A549 (cell line): Measurements from ENCODE around the gene MVK. TPM values are rescaled to one million over a fixed set of nuclear protein-coding genes. Genes with fewer than 3 reads are reported as not detected.

Source experiments
- ATAC-seq, 2 experiments: fragments of 200-7000 bp in 1 of 2; fragments of >200 bp in 1 of 2; cut with Nextera tagmentation in 1 of 2; cut with Tn5 transposase in 1 of 2; 3 replicates each; pipeline versions ENCODE4 v1.8.0 to v1.9.1; 2018 to 2020; ENCODE audit warnings: mild to moderate bottlenecking in 1 of 2, moderate library complexity in 1 of 2
- CTCF ChIA-PET: fragments of 300-600 bp; sonication (Branson Sonifier 250); formaldehyde crosslinking; extraction: SDS; loops from one replicate; lab custom pipeline; 2021; ENCODE audit warnings: antibody characterized with exemption, inconsistent platforms; lab: Yijun Ruan, JAX
- POLR2A ChIA-PET: fragments of 350-600 bp; formaldehyde crosslinking; extraction: SDS; loops from one replicate; lab custom pipeline; 2021; ENCODE audit warnings: antibody characterized with exemption, inconsistent platforms; lab: Yijun Ruan, JAX
- DNase-seq, 2 experiments: peaks; one replicate each; pipeline versions ENCODE4 v3.0.0 to v3.0.0-alpha.2; 2011 to 2016; ENCODE audit warnings: low read depth in 1 of 2, low spot score in 1 of 2
- FAIRE-seq: peaks from 2 replicates; lab custom pipeline; 2011; peaks lifted over from hg19 to GRCh38; lab: Jason Lieb, UNC
- H3K27ac ChIP-seq, 2 experiments: fragments of >200 bp; sonication (Bioruptor Twin); formaldehyde crosslinking; 3 replicates each; pipeline ENCODE4 v1.5.1; 2016 to 2017
- H3K4me1 ChIP-seq: fragments of >200 bp; sonication (Bioruptor Twin); formaldehyde crosslinking; 3 replicates; pipeline ENCODE4 v1.6.1; 2016
- H3K4me2 ChIP-seq: fragments of >200 bp; sonication (Bioruptor Twin); formaldehyde crosslinking; 3 replicates; pipeline ENCODE4 v1.6.1; 2016
- H3K4me3 ChIP-seq: fragments of >200 bp; sonication (Bioruptor Twin); formaldehyde crosslinking; 3 replicates; pipeline ENCODE4 v1.5.1; 2016
- H3K9me3 ChIP-seq: fragments of >200 bp; sonication (Bioruptor Twin); formaldehyde crosslinking; 3 replicates; pipeline ENCODE4 v1.6.1; 2016
- BCL3 ChIP-seq: fragments of >200 bp; sonication (Bioruptor Twin); formaldehyde crosslinking; IDR thresholded peaks from 3 replicates; pipeline ENCODE4 v1.6.1; 2016
- CEBPB ChIP-seq, 2 experiments: fragments of >200 bp in 1 of 2; sonication (Bioruptor Twin) in 1 of 2; formaldehyde crosslinking in 1 of 2; IDR thresholded peaks; 2 replicates each; pipeline ENCODE4 v1.6.1; 2012 to 2016
- CHD2 ChIP-seq: fragments of 150-350 bp; IDR thresholded peaks from 2 replicates; pipeline ENCODE4 v1.6.1; 2014; ENCODE audit warnings: low read length; ENCODE audit not compliant: partially characterized antibody
- CHD4 ChIP-seq: fragments of 200-600 bp; sonication (generic); IDR thresholded peaks from 2 replicates; pipeline ENCODE4 v1.6.1; 2016; ENCODE audit warnings: antibody characterized with exemption, mild to moderate bottlenecking, borderline replicate concordance
- E2F6 ChIP-seq: IDR thresholded peaks from 2 replicates; pipeline ENCODE4 v1.6.1; 2012; ENCODE audit warnings: low read depth, borderline replicate concordance
- EHMT2 ChIP-seq: fragments of 200-600 bp; sonication (generic); IDR thresholded peaks from 2 replicates; pipeline ENCODE4 v1.6.1; 2016; ENCODE audit warnings: antibody characterized with exemption, low read depth, mild to moderate bottlenecking, moderate library complexity
- ELK1 ChIP-seq: fragments of 150-350 bp; IDR thresholded peaks from 2 replicates; pipeline ENCODE4 v1.6.1; 2014; ENCODE audit warnings: low read depth, mild to moderate bottlenecking, low read length
- ESRRA ChIP-seq: fragments of 150-350 bp; IDR thresholded peaks from 2 replicates; pipeline ENCODE4 v1.6.1; 2014; ENCODE audit warnings: mild to moderate bottlenecking, low read length, borderline replicate concordance
- FOSL2 ChIP-seq, 2 experiments: fragments of 450-650 bp in 1 of 2; fragments of >200 bp in 1 of 2; sonication (Bioruptor Twin) in 1 of 2; formaldehyde crosslinking; IDR thresholded peaks; 2 replicates each; pipeline versions ENCODE4 v1.5.0 to v1.6.1; 2016 to 2020; ENCODE audit warnings: mild to moderate bottlenecking in 1 of 2, moderate library complexity in 1 of 2
- FOXS1 ChIP-seq: fragments of 250-450 bp; sonication (Bioruptor Pico); IDR thresholded peaks from 2 replicates; pipeline ENCODE4 v1.5.0; 2020; ENCODE audit warnings: mild to moderate bottlenecking, moderate library complexity
- HES2 ChIP-seq: fragments of >200 bp; sonication (Bioruptor Twin); formaldehyde crosslinking; IDR thresholded peaks from 2 replicates; pipeline ENCODE4 v1.6.1; 2016
- HEYL ChIP-seq: fragments of 250-450 bp; sonication (Bioruptor Pico); IDR thresholded peaks from 2 replicates; pipeline ENCODE4 v1.8.0; 2021; ENCODE audit warnings: mild to moderate bottlenecking, moderate library complexity
- HOXB13 ChIP-seq: fragments of 250-450 bp; sonication (Bioruptor Pico); IDR thresholded peaks from 2 replicates; pipeline ENCODE4 v1.5.0; 2020; ENCODE audit warnings: low read depth, mild to moderate bottlenecking, moderate library complexity
- JUNB ChIP-seq: fragments of >200 bp; sonication (Bioruptor Twin); formaldehyde crosslinking; IDR thresholded peaks from 2 replicates; pipeline ENCODE4 v1.6.1; 2016
- NPAS2 ChIP-seq: fragments of 250-450 bp; sonication (Bioruptor Pico); IDR thresholded peaks from 2 replicates; pipeline ENCODE4 v1.8.0; 2022; ENCODE audit warnings: mild to moderate bottlenecking, moderate library complexity, borderline replicate concordance
- POLR2AphosphoS2 ChIP-seq: conservative IDR thresholded peaks from 2 replicates; pipeline ENCODE4 v1.6.1; 2012; ENCODE audit warnings: low read length, improper control_type of control experiment, inconsistent platforms
- RAD21 ChIP-seq, 2 experiments: fragments of >200 bp in 1 of 2; sonication (Bioruptor Twin) in 1 of 2; formaldehyde crosslinking in 1 of 2; IDR thresholded peaks in 1 of 2; conservative IDR thresholded peaks in 1 of 2; 2 replicates in 1 of 2; 3 replicates in 1 of 2; pipeline ENCODE4 v1.6.1; 2012 to 2018; ENCODE audit warnings: inconsistent platforms in 1 of 2
- RARB ChIP-seq: fragments of 250-450 bp; sonication (Bioruptor Pico); IDR thresholded peaks from 2 replicates; pipeline ENCODE4 v1.8.0; 2021; ENCODE audit warnings: mild to moderate bottlenecking, moderate library complexity
- RFX5 ChIP-seq: fragments of 450-650 bp; IDR thresholded peaks from 2 replicates; pipeline ENCODE4 v1.7.1; 2014; ENCODE audit warnings: antibody characterized with exemption, mild to moderate bottlenecking, moderate library complexity
- TFCP2L1 ChIP-seq: fragments of 250-450 bp; sonication (Bioruptor Pico); IDR thresholded peaks from 2 replicates; pipeline ENCODE4 v1.5.0; 2021; ENCODE audit warnings: mild to moderate bottlenecking
- ZC3H11A ChIP-seq: fragments of 450-650 bp; IDR thresholded peaks from 2 replicates; pipeline ENCODE4 v1.6.1; 2014; ENCODE audit warnings: antibody characterized with exemption, mild to moderate bottlenecking
- ZFP36 ChIP-seq: fragments of 450-650 bp; IDR thresholded peaks from 2 replicates; pipeline ENCODE4 v1.6.1; 2014; ENCODE audit warnings: borderline replicate concordance; ENCODE audit not compliant: partially characterized antibody
- ZSCAN20 ChIP-seq: fragments of 250-450 bp; sonication (Bioruptor Pico); IDR thresholded peaks from 2 replicates; pipeline ENCODE4 v1.8.0; 2022; ENCODE audit warnings: mild to moderate bottlenecking, moderate library complexity
- WGBS: methylation state at CpG from one replicate; pipeline ENCODE4 v1.1.6; 2017; ENCODE audit errors: missing lambda C conversion rate; 5-methylcytosine and 5-hydroxymethylcytosine counted together
- polyA plus RNA-seq, 4 experiments: library from polyadenylated mRNA; depleted of rRNA in 3 of 4; stranded (reverse); fragments of >200 nt; fragmentation: RNase III in 1 of 4; extraction: RNeasy Plus Mini Kit Qiagen cat#74134 plus additional on column Dnase treatment in 1 of 4; gene quantifications; 2 replicates in 3 of 4; 3 replicates in 1 of 4; pipeline ENCODE4 v1.2.3, GENCODE V29; 2011 to 2017

MVK gene
- polyA plus RNA-seq, 2 of the 4 experiments (the other 2 are of a cell fraction): 5.9 to 14.8 TPM

- FAIRE-seq: no peak
- 29% methylated on average over 6 of the region's 6 CpGs for WGBS
- ATAC-seq: peak; percentile 81 to 83
- no peak for TF ChIP-seq RAD21 (conservative IDR thresholded peaks at IDR 0.05 in 1 of 2, IDR thresholded peaks at IDR 0.05 in 1 of 2)
- no peak for TF ChIP-seq FOSL2 (IDR thresholded peaks at IDR 0.05)
- TF ChIP-seq FOSL2 (CRISPR knock-in tag; IDR thresholded peaks at IDR 0.05): peak; percentile 48; the same call in 1 of the 2 replicates
- TF ChIP-seq TFCP2L1: no peak
- peak; percentile 64 to 71 for DNase-seq
- no peaks in the 10 kb centered on the region for H3K9me3 ChIP-seq
- no peak overlapping the region for H3K27ac ChIP-seq
- ChIA-PET CTCF (interaction anchor here (1.2 kb wide), 1 partner anchor 28 kb away, joined by 4 read pairs; no protein-coding TSS in a partner anchor), POLR2A (no interaction called here)
- H3K4me2 ChIP-seq: no peak overlapping the region
- peaks cover 11% of the 10 kb centered on the region; the same call in 1 of the 3 replicates for H3K4me1 ChIP-seq
- no peak overlapping the region for H3K4me3 ChIP-seq
These were observed 51.6 kb downstream of the MVK start for GRCh38 chr12:109625131-109625559.

GRCh38 chr12:109625749-109626377 lies 52.3 kb downstream of the MVK start:
- POLR2A ChIA-PET: no interaction called here
- no peak for ATAC-seq
- 51% methylated on average over 12 of the region's 12 CpGs for WGBS
- TF ChIP-seq ZFP36 (peak; percentile 27), CEBPB (IDR thresholded peaks at IDR 0.05) (no peak), TFCP2L1 (no peak), NPAS2 (no peak)
- TF ChIP-seq, all 56 proteins: peak for 1
- H3K9me3 ChIP-seq: no peaks in the 10 kb centered on the region
- no peak for DNase-seq
- FAIRE-seq: no peak
- H3K4me2 ChIP-seq: no peak overlapping the region
- CTCF ChIA-PET: interaction anchor here (1.2 kb wide), 1 partner anchor 28 kb away, joined by 4 read pairs; no protein-coding TSS in a partner anchor
- H3K27ac ChIP-seq: no peak overlapping the region
- peaks cover 11% of the 10 kb centered on the region; the same call in 1 of the 3 replicates for H3K4me1 ChIP-seq
- no peak overlapping the region for H3K4me3 ChIP-seq

GRCh38 chr12:109626378-109627115 lies 53.0 kb downstream of the MVK start:
- ChIA-PET POLR2A (no interaction called here), CTCF (interaction anchor here (1.2 kb wide), 1 partner anchor 29 kb away, joined by 4 read pairs; no protein-coding TSS in a partner anchor)
- H3K4me1 ChIP-seq: peaks cover 11% of the 10 kb centered on the region; the same call in 1 of the 3 replicates
- ATAC-seq (no peak), FAIRE-seq (no peak), DNase-seq (no peak)
- no peak overlapping the region for H3K27ac ChIP-seq
- no peak overlapping the region for H3K4me2 ChIP-seq
- no peaks in the 10 kb centered on the region for H3K9me3 ChIP-seq
- TF ChIP-seq FOXS1 (CRISPR knock-in tag): no peak
- no peak for TF ChIP-seq RAD21 (conservative IDR thresholded peaks at IDR 0.05 in 1 of 2, IDR thresholded peaks at IDR 0.05 in 1 of 2)
- TF ChIP-seq HOXB13 (CRISPR knock-in tag): no peak
- TF ChIP-seq ELK1: no peak
- TF ChIP-seq TFCP2L1: no peak
- no peak for TF ChIP-seq JUNB
- TF ChIP-seq HES2: no peak
- TF ChIP-seq EHMT2: no peak
- no peak for TF ChIP-seq RFX5
- no peak for TF ChIP-seq CHD4
- no peak for TF ChIP-seq CHD2
- no peak for TF ChIP-seq HEYL (CRISPR knock-in tag)
- no peak for TF ChIP-seq RARB (CRISPR knock-in tag)
- TF ChIP-seq POLR2AphosphoS2: no peak
- no peak for TF ChIP-seq ZSCAN20
- no peak for TF ChIP-seq ZC3H11A
- TF ChIP-seq ESRRA: no peak
- TF ChIP-seq BCL3: no peak
- no peak for TF ChIP-seq E2F6
- no peak overlapping the region for H3K4me3 ChIP-seq
- 73% methylated on average over 7 of the region's 7 CpGs for WGBS
